ENCODE data around the gene AP1M1.
"Not testable (repeated sequence)": the region's sequence is repeated elsewhere in the genome, so short reads cannot be mapped to it uniquely, and the experiment has no call there.

Gene AP1M1

GRCh38 chr19:16161840-16162239 is 35.9 kb upstream of the AP1M1 start:
- no peak overlapping the region for H3K9ac ChIP-seq (ENCODE audit: low read depth, low read length)
- no peaks in the 10 kb centered on the region for H3K9me3 ChIP-seq (ENCODE audit: insufficient read depth, low read depth, low read length)
- WGBS: 84% methylated on average over 3 of the region's 3 CpGs
- no peaks in the 10 kb centered on the region for H3K27me3 ChIP-seq (ENCODE audit: insufficient read depth, low read length)
- no peak overlapping the region for H3K4me3 ChIP-seq (ENCODE audit: low read length)
- H3K4me1 ChIP-seq (ENCODE audit: insufficient read depth, low read length): no peaks in the 10 kb centered on the region
- H3K27ac ChIP-seq (ENCODE audit: low read depth, low read length): no peak overlapping the region
- no peaks in the 10 kb centered on the region for H3K36me3 ChIP-seq (ENCODE audit: insufficient read depth, low read length)

GRCh38 chr19:16164222-16164890 is 33.4 kb upstream of the AP1M1 start:
- no peak overlapping the region for H3K4me3 ChIP-seq (ENCODE audit: low read length)
- H3K9ac ChIP-seq (ENCODE audit: low read depth, low read length): no peak overlapping the region
- no peaks in the 10 kb centered on the region for H3K27me3 ChIP-seq (ENCODE audit: insufficient read depth, low read length)
- WGBS: 83% methylated on average over 13 of the region's 13 CpGs
- H3K4me1 ChIP-seq (ENCODE audit: insufficient read depth, low read length): no peaks in the 10 kb centered on the region
- no peaks in the 10 kb centered on the region for H3K36me3 ChIP-seq (ENCODE audit: insufficient read depth, low read length)
- no peak overlapping the region for H3K27ac ChIP-seq (ENCODE audit: low read depth, low read length)
- H3K9me3 ChIP-seq (ENCODE audit: insufficient read depth, low read depth, low read length): no peaks in the 10 kb centered on the region

GRCh38 chr19:16166417-16166816 is 31.3 kb upstream of the AP1M1 start:
- Histone ChIP-seq H3K36me3 (ENCODE audit: insufficient read depth, low read length) (no peaks in the 10 kb centered on the region), H3K4me3 (ENCODE audit: low read length) (no peak overlapping the region), H3K4me1 (ENCODE audit: insufficient read depth, low read length) (no peaks in the 10 kb centered on the region), H3K27ac (ENCODE audit: low read depth, low read length) (no peak overlapping the region), H3K9ac (ENCODE audit: low read depth, low read length) (no peak overlapping the region), H3K9me3 (ENCODE audit: insufficient read depth, low read depth, low read length) (no peaks in the 10 kb centered on the region), H3K27me3 (ENCODE audit: insufficient read depth, low read length) (no peaks in the 10 kb centered on the region)
- 88% methylated on average over 1 of the region's 1 CpG for WGBS

GRCh38 chr19:16167055-16167454 is 30.7 kb upstream of the AP1M1 start:
- Histone ChIP-seq H3K36me3 (ENCODE audit: insufficient read depth, low read length) (no peaks in the 10 kb centered on the region), H3K27ac (ENCODE audit: low read depth, low read length) (no peak overlapping the region), H3K9me3 (ENCODE audit: insufficient read depth, low read depth, low read length) (no peaks in the 10 kb centered on the region), H3K27me3 (ENCODE audit: insufficient read depth, low read length) (no peaks in the 10 kb centered on the region), H3K4me3 (ENCODE audit: low read length) (no peak overlapping the region), H3K4me1 (ENCODE audit: insufficient read depth, low read length) (no peaks in the 10 kb centered on the region), H3K9ac (ENCODE audit: low read depth, low read length) (no peak overlapping the region)
- 94% methylated on average over 5 of the region's 5 CpGs for WGBS

GRCh38 chr19:16168465-16169081 is 29.1 kb upstream of the AP1M1 start:
- H3K9ac ChIP-seq (ENCODE audit: low read depth, low read length): no peak overlapping the region
- 87% methylated on average over 2 of the region's 2 CpGs for WGBS
- H3K27me3 ChIP-seq (ENCODE audit: insufficient read depth, low read length): no peaks in the 10 kb centered on the region
- H3K4me1 ChIP-seq (ENCODE audit: insufficient read depth, low read length): no peaks in the 10 kb centered on the region
- no peak overlapping the region for H3K27ac ChIP-seq (ENCODE audit: low read depth, low read length)
- H3K9me3 ChIP-seq (ENCODE audit: insufficient read depth, low read depth, low read length): no peaks in the 10 kb centered on the region
- no peak overlapping the region for H3K4me3 ChIP-seq (ENCODE audit: low read length)
- H3K36me3 ChIP-seq (ENCODE audit: insufficient read depth, low read length): no peaks in the 10 kb centered on the region

GRCh38 chr19:16170134-16170533 is 27.6 kb upstream of the AP1M1 start:
- Histone ChIP-seq H3K9me3 (ENCODE audit: insufficient read depth, low read depth, low read length) (no peaks in the 10 kb centered on the region), H3K9ac (ENCODE audit: low read depth, low read length) (no peak overlapping the region), H3K4me1 (ENCODE audit: insufficient read depth, low read length) (no peaks in the 10 kb centered on the region), H3K27me3 (ENCODE audit: insufficient read depth, low read length) (no peaks in the 10 kb centered on the region), H3K36me3 (ENCODE audit: insufficient read depth, low read length) (no peaks in the 10 kb centered on the region), H3K27ac (ENCODE audit: low read depth, low read length) (no peak overlapping the region), H3K4me3 (ENCODE audit: low read length) (no peak overlapping the region)
- WGBS: 86% methylated on average over 1 of the region's 1 CpG

GRCh38 chr19:16175954-16176353 is 21.8 kb upstream of the AP1M1 start:
- WGBS: 100% methylated on average over 1 of the region's 2 CpGs
- Histone ChIP-seq H3K4me1 (ENCODE audit: insufficient read depth, low read length) (no peaks in the 10 kb centered on the region), H3K36me3 (ENCODE audit: insufficient read depth, low read length) (no peaks in the 10 kb centered on the region), H3K9ac (ENCODE audit: low read depth, low read length) (no peak overlapping the region), H3K4me3 (ENCODE audit: low read length) (no peak overlapping the region), H3K27ac (ENCODE audit: low read depth, low read length) (no peak overlapping the region), H3K27me3 (ENCODE audit: insufficient read depth, low read length) (no peaks in the 10 kb centered on the region), H3K9me3 (ENCODE audit: insufficient read depth, low read depth, low read length) (0 out of 2 replicates have a peak, but pooled peaks cover 2% of the 10 kb centered on the region)

GRCh38 chr19:16178866-16179265 is 18.8 kb upstream of the AP1M1 start:
- not testable (repeated sequence) for H3K9ac ChIP-seq (ENCODE audit: low read depth, low read length); H3K9me3 ChIP-seq (ENCODE audit: insufficient read depth, low read depth, low read length); H3K4me1 ChIP-seq (ENCODE audit: insufficient read depth, low read length); H3K4me3 ChIP-seq (ENCODE audit: low read length); H3K27me3 ChIP-seq (ENCODE audit: insufficient read depth, low read length); H3K36me3 ChIP-seq (ENCODE audit: insufficient read depth, low read length); H3K27ac ChIP-seq (ENCODE audit: low read depth, low read length)
- WGBS: 92% methylated on average over 5 of the region's 5 CpGs

- no peaks in the 10 kb centered on the region for H3K4me1 ChIP-seq (ENCODE audit: insufficient read depth, low read length)
- no peak overlapping the region for H3K4me3 ChIP-seq (ENCODE audit: low read length)
- H3K27me3 ChIP-seq (ENCODE audit: insufficient read depth, low read length): no peaks in the 10 kb centered on the region
- H3K27ac ChIP-seq (ENCODE audit: low read depth, low read length): no peak overlapping the region
- H3K9ac ChIP-seq (ENCODE audit: low read depth, low read length): no peak overlapping the region
- H3K36me3 ChIP-seq (ENCODE audit: insufficient read depth, low read length): no peaks in the 10 kb centered on the region
- WGBS: 79% methylated on average over 4 of the region's 4 CpGs
- 0 out of 2 replicates have a peak, but pooled peaks cover under 1% of the 10 kb centered on the region for H3K9me3 ChIP-seq (ENCODE audit: insufficient read depth, low read depth, low read length)
Observed at GRCh38 chr19:16180611-16181010, 17.1 kb upstream of the AP1M1 start.

- Histone ChIP-seq H3K9ac (ENCODE audit: low read depth, low read length) (no peak overlapping the region), H3K27ac (ENCODE audit: low read depth, low read length) (no peak overlapping the region), H3K4me1 (ENCODE audit: insufficient read depth, low read length) (no peaks in the 10 kb centered on the region), H3K27me3 (ENCODE audit: insufficient read depth, low read length) (no peaks in the 10 kb centered on the region), H3K9me3 (ENCODE audit: insufficient read depth, low read depth, low read length) (no peaks in the 10 kb centered on the region), H3K36me3 (ENCODE audit: insufficient read depth, low read length) (peaks cover 24% of the 10 kb centered on the region), H3K4me3 (ENCODE audit: low read length) (peak overlapping the region; percentile 73)
- WGBS: 72% methylated on average over 18 of the region's 18 CpGs
Observed at GRCh38 chr19:16184665-16185122, 13.0 kb upstream of the AP1M1 start.

GRCh38 chr19:16185123-16185767 is 12.5 kb upstream of the AP1M1 start, which contains the start of gene FAM32A:
FAM32A (plus strand) TSS chr19:16185410; CDS start chr19:16185443, 33 bp downstream.
- Histone ChIP-seq H3K4me1 (ENCODE audit: insufficient read depth, low read length) (no peaks in the 10 kb centered on the region), H3K27ac (ENCODE audit: low read depth, low read length) (peak within 1 kb of the TSS; percentile 79), H3K9me3 (ENCODE audit: insufficient read depth, low read depth, low read length) (no peaks in the 10 kb centered on the region), H3K4me3 (ENCODE audit: low read length) (peak within 1 kb of the TSS; percentile 73), H3K36me3 (ENCODE audit: insufficient read depth, low read length) (peaks cover 29% of the 10 kb centered on the region), H3K27me3 (ENCODE audit: insufficient read depth, low read length) (no peaks in the 10 kb centered on the region), H3K9ac (ENCODE audit: low read depth, low read length) (peak within 1 kb of the TSS; percentile 90)
- under 1% methylated on average over 39 of the region's 39 CpGs for WGBS

Data from HUES64 (cell line).